HepG2 (cell line): ENCODE measurements around the gene ETS2. TPM values are rescaled to one million over a fixed set of nuclear protein-coding genes. Genes with fewer than 3 reads are reported as not detected.
A peak's percentile ranks its signal among the peaks of the same experiment; 100 is the strongest.

ENCODE experiments used
- ATAC-seq: fragments of 200-7000 bp; cut with Tn5 transposase; 3 replicates; pipeline ENCODE4 v1.9.1; 2020; ENCODE audit warnings: mild to moderate bottlenecking, moderate library complexity
- BruUV-seq: library from RNA; stranded (reverse); fragments of 400-500 nt; replicated peaks from 2 replicates; lab custom pipeline; 2021; lab: Mats Ljungman, UMichigan
- CTCF ChIA-PET: fragments of 300-600 bp; formaldehyde crosslinking; extraction: SDS; loops from one replicate; lab custom pipeline; 2021; ENCODE audit warnings: low total read pairs, inconsistent platforms, low intra/inter-chr PET ratio; lab: Yijun Ruan, JAX
- POLR2A ChIA-PET: fragments of 350-600 bp; sonication (Branson Sonifier 250); formaldehyde crosslinking; loops from one replicate; lab custom pipeline; 2020; ENCODE audit warnings: antibody characterized with exemption, inconsistent platforms; lab: Yijun Ruan, JAX
- DNase-seq: peaks from one replicate; pipeline ENCODE4 v3.0.0-alpha.2; 2015; ENCODE audit warnings: low spot score
- FAIRE-seq: peaks from 3 replicates; lab custom pipeline; 2011; peaks lifted over from hg19 to GRCh38; lab: Jason Lieb, UNC
- H2AFZ ChIP-seq: one replicate; pipeline ENCODE4 v1.6.1; 2011; ENCODE audit warnings: low read length, inconsistent platforms
- H3K27ac ChIP-seq: fragments of 300-600 bp; 3 replicates; pipeline ENCODE4 v1.8.0; 2011; ENCODE audit warnings: mixed run types, mild to moderate bottlenecking, mixed read lengths, low read length, inconsistent platforms; ENCODE audit not compliant: insufficient read depth; ENCODE audit errors: extremely low read length
- H3K27me3 ChIP-seq, 2 experiments: fragments of 200-600 bp in 1 of 2; 2 replicates in 1 of 2; 3 replicates in 1 of 2; pipeline versions ENCODE4 v1.6.0 to v1.8.0; 2011; ENCODE audit warnings: low read length in 2 of 2, mild to moderate bottlenecking in 2 of 2, moderate library complexity in 2 of 2, inconsistent platforms in 1 of 2; ENCODE audit not compliant: insufficient read depth in 2 of 2, control insufficient read depth in 1 of 2
- H3K36me3 ChIP-seq, 2 experiments: fragments of 200-600 bp in 1 of 2; replicated peaks in 1 of 2; 2 replicates in 1 of 2; 3 replicates in 1 of 2; pipeline versions ENCODE4 v1.5.1 to v1.8.0; 2011; ENCODE audit warnings: low read length in 2 of 2, inconsistent platforms in 1 of 2; ENCODE audit not compliant: insufficient read depth in 2 of 2, control insufficient read depth in 1 of 2
- H3K4me1 ChIP-seq: 2 replicates; pipeline ENCODE4 v1.5.1; 2012; ENCODE audit warnings: low read length, inconsistent platforms; ENCODE audit not compliant: insufficient read depth
- H3K4me2 ChIP-seq: 2 replicates; pipeline ENCODE4 v1.6.0; 2011; ENCODE audit warnings: low read depth, low read length, inconsistent platforms
- H3K4me3 ChIP-seq, 3 experiments: fragments of 200-600 bp in 1 of 3; sonication (generic), shearing (Covaris generic) in 1 of 3; replicated peaks in 1 of 3; 2 replicates each; pipeline ENCODE4 v1.5.1; 2011 to 2016; ENCODE audit warnings: low read length in 3 of 3, inconsistent platforms in 2 of 3, low read depth in 2 of 3, mild to moderate bottlenecking in 2 of 3, control low read depth in 1 of 3, mixed read lengths in 1 of 3; ENCODE audit not compliant: insufficient read depth in 1 of 3
- H3K79me2 ChIP-seq: one replicate; pipeline ENCODE4 v1.6.1; 2011; ENCODE audit warnings: low read length, inconsistent platforms; ENCODE audit not compliant: insufficient read depth
- H3K9ac ChIP-seq: 2 replicates; pipeline ENCODE4 v1.6.0; 2011; ENCODE audit warnings: mild to moderate bottlenecking, low read depth, low read length, inconsistent platforms; ENCODE audit not compliant: insufficient read depth
- H3K9me3 ChIP-seq: 2 replicates; pipeline ENCODE4 v1.5.1; 2012; ENCODE audit warnings: mild to moderate bottlenecking, low read length
- H4K20me1 ChIP-seq: 2 replicates; pipeline ENCODE4 v1.6.0; 2011; ENCODE audit warnings: inconsistent platforms, mild to moderate bottlenecking, low read length, moderate library complexity; ENCODE audit not compliant: insufficient read depth
- DMAP1 ChIP-seq: IDR thresholded peaks from 2 replicates; pipeline ENCODE4 v1.6.1; 2016
- DPF2 ChIP-seq: sonication (generic); formaldehyde crosslinking; IDR thresholded peaks from 2 replicates; pipeline ENCODE4 v1.4.0; 2020; ENCODE audit warnings: mild to moderate bottlenecking, low read depth, missing genetic modification reagents, borderline replicate concordance
- KDM6A ChIP-seq: IDR thresholded peaks from 2 replicates; pipeline ENCODE4 v1.6.1; 2016; ENCODE audit warnings: low read depth
- LRRFIP1 ChIP-seq: sonication (generic); formaldehyde crosslinking; conservative IDR thresholded peaks from 2 replicates; pipeline ENCODE4 v1.4.0; 2020; ENCODE audit warnings: missing genetic modification reagents
- NR2F1 ChIP-seq, 2 experiments: fragments of 450-650 bp in 1 of 2; formaldehyde crosslinking in 1 of 2; IDR thresholded peaks; 2 replicates each; pipeline versions ENCODE4 v1.5.0 to v1.6.1; 2016 to 2020; ENCODE audit warnings: mild to moderate bottlenecking in 1 of 2, missing compliant biosample characterization in 1 of 2, missing genetic modification reagents in 1 of 2, moderate library complexity in 1 of 2
- SP5 ChIP-seq: IDR thresholded peaks from 2 replicates; pipeline ENCODE4 v1.6.1; 2016; ENCODE audit warnings: low read depth, borderline replicate concordance
- SRSF4 ChIP-seq: fragments of 200-400 bp; formaldehyde crosslinking; IDR thresholded peaks from one replicate; pipeline ENCODE4 v1.6.1; 2018; ENCODE audit warnings: mild to moderate bottlenecking, low read depth, low read length, moderate library complexity; ENCODE audit not compliant: poor library complexity, severe bottlenecking
- ZNF639 ChIP-seq: conservative IDR thresholded peaks from 2 replicates; pipeline ENCODE4 v1.6.1; 2018; ENCODE audit warnings: missing genetic modification reagents
- ZNF670 ChIP-seq: sonication (generic); formaldehyde crosslinking; IDR thresholded peaks from 2 replicates; pipeline ENCODE4 v1.8.0; 2022; ENCODE audit warnings: mild to moderate bottlenecking, missing genetic modification reagents, borderline replicate concordance
- ZSCAN31 ChIP-seq: sonication (generic); formaldehyde crosslinking; IDR thresholded peaks from 2 replicates; pipeline ENCODE4 v1.5.0; 2020; ENCODE audit warnings: low read depth, mild to moderate bottlenecking, missing genetic modification reagents
- WGBS: methylation state at CpG from one replicate; pipeline ENCODE4 v1.1.6; 2017; ENCODE audit warnings: low lambda C conversion rate; 5-methylcytosine and 5-hydroxymethylcytosine counted together
- in situ Hi-C: cut with HindIII; loops from 2 replicates; pipeline ENCODE4 v1.10.0; 2017; ENCODE audit warnings: low pct_unique_long_range_greater_than_20kb; ENCODE audit not compliant: extremely low pct_ligation_motif_present
- intact Hi-C: fragments of 100-400 bp; cut with micrococcal nuclease; formaldehyde crosslinking; loops from one replicate; pipeline ENCODE4 v1.10.0; 2022; ENCODE audit not compliant: unreplicated experiment
- polyA plus RNA-seq, 8 experiments: library from polyadenylated mRNA; depleted of rRNA in 3 of 8; stranded (reverse) in 7 of 8; unstranded in 1 of 8; fragments of >200 nt; fragmentation: Illumina TruSeq in 4 of 8; extraction: Trizol in 4 of 8; gene quantifications; 2 replicates each; pipeline versions ENCODE4 v1.2.1 to v1.2.3, GENCODE V29; 2011 to 2016; ENCODE audit warnings: low read depth in 4 of 8, missing spikeins in 1 of 8, mixed read lengths in 1 of 8; ENCODE audit not compliant: insufficient read depth in 1 of 8
- total RNA-seq, 5 experiments: library from RNA; depleted of rRNA; stranded (reverse); fragments of >200 nt; fragmentation: Illumina TruSeq; extraction: Trizol; gene quantifications; 2 replicates each; pipeline ENCODE4 v1.2.3, GENCODE V29; 2016; ENCODE audit warnings: low read depth in 1 of 5
- TF ChIP-seq, protein P1 (sequence below): sonication (generic); formaldehyde crosslinking; IDR thresholded peaks from 2 replicates; pipeline ENCODE4 v1.5.1; 2020; ENCODE audit warnings: mild to moderate bottlenecking, missing genetic modification reagents, moderate library complexity
- TF ChIP-seq, protein P2 (sequence below): IDR thresholded peaks from 2 replicates; pipeline ENCODE4 v1.6.1; 2016; ENCODE audit warnings: missing compliant biosample characterization, missing genetic modification reagents, borderline replicate concordance

ETS2 gene
- total and polyA plus RNA-seq, 2 of the 13 experiments (the other 11 are each of a cell fraction or from before 2014, with no cell fraction given): 24.6 to 64.4 TPM

- BruUV-seq: no TSS peak
- H2AFZ ChIP-seq: no peak overlapping the region
- DNase-seq (peak; percentile 93), ATAC-seq (peak; percentile 6), FAIRE-seq (peak; percentile 79)
- H3K9ac ChIP-seq: peak overlapping the region; percentile 48
- peaks cover 13% of the 10 kb centered on the region for H3K79me2 ChIP-seq
- intact Hi-C loops: loop anchor here (10.0 kb wide), 1 partner anchor 332 kb away; no protein-coding TSS in a partner anchor
- WGBS: 53% methylated on average over 14 of the region's 16 CpGs
- H3K27ac ChIP-seq: peak overlapping the region; percentile 69
- ChIA-PET POLR2A (interaction anchor here (1.2 to 4.2 kb wide), 2 partner anchors 14 to 163 kb away, joined by 3 to 28 read pairs; no protein-coding TSS in a partner anchor), CTCF (no interaction called here)
- H3K9me3 ChIP-seq: no peaks in the 10 kb centered on the region
- H3K36me3 ChIP-seq: no peaks in the 10 kb centered on the region
- no peak overlapping the region; a peak in 1 of 6 replicates for H3K4me3 ChIP-seq
- H3K4me2 ChIP-seq: peak overlapping the region; percentile 33
- in situ Hi-C loops: loop anchor here (10.0 kb wide), 1 partner anchor 322 kb away; no protein-coding TSS in a partner anchor
- H4K20me1 ChIP-seq: peaks cover under 1% of the 10 kb centered on the region; the same call in 1 of the 2 replicates
- peaks cover 77% of the 10 kb centered on the region for H3K4me1 ChIP-seq
- H3K27me3 ChIP-seq: no peaks in the 10 kb centered on the region; a peak in 1 of 5 replicates
- TF ChIP-seq DPF2 (CRISPR knock-in tag): peak; percentile 46; the same call in 1 of the 2 replicates
- TF ChIP-seq ZNF670 (CRISPR knock-in tag): 0 out of 2 replicates have a peak, but pooled peaks have one; percentile 39
- TF ChIP-seq SRSF4: no peak
- no peak for TF ChIP-seq LRRFIP1 (CRISPR knock-in tag)
- TF ChIP-seq NR2F1 (CRISPR knock-in tag; IDR thresholded peaks at IDR 0.05): peak in 1 of 2 experiments; percentile 63; a peak in 2 of 4 replicates
- TF ChIP-seq ZNF639 (CRISPR knock-in tag): no peak
- TF ChIP-seq, protein P1, sequence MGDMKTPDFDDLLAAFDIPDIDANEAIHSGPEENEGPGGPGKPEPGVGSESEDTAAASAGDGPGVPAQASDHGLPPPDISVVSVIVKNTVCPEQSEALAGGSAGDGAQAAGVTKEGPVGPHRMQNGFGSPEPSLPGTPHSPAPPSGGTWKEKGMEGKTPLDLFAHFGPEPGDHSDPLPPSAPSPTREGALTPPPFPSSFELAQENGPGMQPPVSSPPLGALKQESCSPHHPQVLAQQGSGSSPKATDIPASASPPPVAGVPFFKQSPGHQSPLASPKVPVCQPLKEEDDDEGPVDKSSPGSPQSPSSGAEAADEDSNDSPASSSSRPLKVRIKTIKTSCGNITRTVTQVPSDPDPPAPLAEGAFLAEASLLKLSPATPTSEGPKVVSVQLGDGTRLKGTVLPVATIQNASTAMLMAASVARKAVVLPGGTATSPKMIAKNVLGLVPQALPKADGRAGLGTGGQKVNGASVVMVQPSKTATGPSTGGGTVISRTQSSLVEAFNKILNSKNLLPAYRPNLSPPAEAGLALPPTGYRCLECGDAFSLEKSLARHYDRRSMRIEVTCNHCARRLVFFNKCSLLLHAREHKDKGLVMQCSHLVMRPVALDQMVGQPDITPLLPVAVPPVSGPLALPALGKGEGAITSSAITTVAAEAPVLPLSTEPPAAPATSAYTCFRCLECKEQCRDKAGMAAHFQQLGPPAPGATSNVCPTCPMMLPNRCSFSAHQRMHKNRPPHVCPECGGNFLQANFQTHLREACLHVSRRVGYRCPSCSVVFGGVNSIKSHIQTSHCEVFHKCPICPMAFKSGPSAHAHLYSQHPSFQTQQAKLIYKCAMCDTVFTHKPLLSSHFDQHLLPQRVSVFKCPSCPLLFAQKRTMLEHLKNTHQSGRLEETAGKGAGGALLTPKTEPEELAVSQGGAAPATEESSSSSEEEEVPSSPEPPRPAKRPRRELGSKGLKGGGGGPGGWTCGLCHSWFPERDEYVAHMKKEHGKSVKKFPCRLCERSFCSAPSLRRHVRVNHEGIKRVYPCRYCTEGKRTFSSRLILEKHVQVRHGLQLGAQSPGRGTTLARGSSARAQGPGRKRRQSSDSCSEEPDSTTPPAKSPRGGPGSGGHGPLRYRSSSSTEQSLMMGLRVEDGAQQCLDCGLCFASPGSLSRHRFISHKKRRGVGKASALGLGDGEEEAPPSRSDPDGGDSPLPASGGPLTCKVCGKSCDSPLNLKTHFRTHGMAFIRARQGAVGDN (CRISPR knock-in tag): peak; percentile 56
- TF ChIP-seq ZSCAN31 (CRISPR knock-in tag): no peak
- TF ChIP-seq, protein P2, sequence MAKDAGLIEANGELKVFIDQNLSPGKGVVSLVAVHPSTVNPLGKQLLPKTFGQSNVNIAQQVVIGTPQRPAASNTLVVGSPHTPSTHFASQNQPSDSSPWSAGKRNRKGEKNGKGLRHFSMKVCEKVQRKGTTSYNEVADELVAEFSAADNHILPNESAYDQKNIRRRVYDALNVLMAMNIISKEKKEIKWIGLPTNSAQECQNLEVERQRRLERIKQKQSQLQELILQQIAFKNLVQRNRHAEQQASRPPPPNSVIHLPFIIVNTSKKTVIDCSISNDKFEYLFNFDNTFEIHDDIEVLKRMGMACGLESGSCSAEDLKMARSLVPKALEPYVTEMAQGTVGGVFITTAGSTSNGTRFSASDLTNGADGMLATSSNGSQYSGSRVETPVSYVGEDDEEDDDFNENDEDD: peak; percentile 42; the same call in 1 of the 2 replicates
- TF ChIP-seq SP5 (CRISPR knock-in tag): peak; percentile 97
- TF ChIP-seq KDM6A (CRISPR knock-in tag): 0 out of 2 replicates have a peak, but pooled peaks have one; percentile 33
- TF ChIP-seq DMAP1 (CRISPR knock-in tag): no peak
Observed at GRCh38 chr21:38802050-38803026, 3.4 kb upstream of the ETS2 start.
